GM18868 (cell line): ENCODE results near the gene TMOD3.
"Not testable (repeated sequence)": the region's sequence is repeated elsewhere in the genome, so short reads cannot be mapped to it uniquely, and the experiment has no call there.

Experiments used
- ATAC-seq: cut with Tn5 transposase; IDR thresholded peaks from one replicate; pipeline ENCODE4 v1.9.1; 2021; ENCODE audit warnings: mild to moderate bottlenecking, moderate library complexity; ENCODE audit not compliant: unreplicated experiment

TMOD3 gene

DNA sequence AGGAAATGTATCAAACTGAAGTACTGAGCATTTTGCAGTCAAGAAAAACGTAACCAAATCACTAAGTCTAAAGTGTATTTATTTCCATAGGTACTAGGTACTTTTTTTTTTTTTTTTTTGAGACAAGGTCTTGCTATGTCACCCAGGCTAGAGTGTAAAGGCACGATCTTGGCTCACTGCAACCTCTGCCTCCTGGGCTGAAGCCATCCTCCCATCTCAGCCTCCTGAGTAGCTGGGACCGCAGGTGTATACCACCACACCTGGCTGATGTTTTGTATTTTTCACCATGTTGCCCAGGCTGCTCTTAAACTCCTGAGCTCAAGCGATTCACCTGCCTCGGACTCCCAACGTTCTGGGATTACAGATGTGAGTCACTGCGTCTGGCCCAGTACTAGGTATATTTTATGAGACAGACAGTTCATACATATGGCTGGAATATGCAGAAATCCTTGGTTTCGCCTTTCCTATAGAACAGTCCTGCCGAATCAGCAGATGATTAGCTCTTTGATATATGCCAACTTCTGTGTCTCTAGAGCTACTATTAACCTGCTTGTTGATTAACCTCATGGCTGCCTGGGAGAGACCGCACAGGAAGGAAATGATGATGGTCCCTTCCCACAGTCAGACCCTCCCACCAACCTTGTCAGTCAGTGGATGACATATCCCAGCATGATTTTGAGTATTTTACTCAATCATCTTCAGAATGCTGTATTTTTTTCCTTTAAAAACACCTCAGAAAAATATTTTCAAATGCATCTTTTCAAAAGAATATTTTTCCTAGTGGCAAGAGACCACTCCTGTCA is 32.3 kb downstream of the TMOD3 start:
- no peak for ATAC-seq

DNA sequence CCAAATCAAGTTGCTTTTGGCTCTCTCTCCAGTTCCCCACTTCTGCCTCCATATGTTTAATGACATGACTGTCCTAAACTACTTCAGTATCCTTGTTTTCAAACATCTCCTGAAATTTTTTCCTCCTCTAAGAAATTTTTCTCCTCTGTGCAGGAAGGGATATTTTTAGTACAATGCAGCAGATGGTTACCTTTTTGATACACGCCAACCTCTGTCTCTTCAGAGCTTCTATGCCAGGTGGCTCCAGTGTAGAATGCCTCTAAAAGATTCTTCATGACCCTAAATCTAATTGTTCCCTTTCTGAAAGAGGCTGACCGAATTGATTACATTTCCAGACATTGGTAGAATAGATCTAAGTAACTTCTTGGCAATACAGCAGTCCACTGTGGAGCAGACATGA is 33.7 kb downstream of the TMOD3 start:
- ATAC-seq: no peak

DNA sequence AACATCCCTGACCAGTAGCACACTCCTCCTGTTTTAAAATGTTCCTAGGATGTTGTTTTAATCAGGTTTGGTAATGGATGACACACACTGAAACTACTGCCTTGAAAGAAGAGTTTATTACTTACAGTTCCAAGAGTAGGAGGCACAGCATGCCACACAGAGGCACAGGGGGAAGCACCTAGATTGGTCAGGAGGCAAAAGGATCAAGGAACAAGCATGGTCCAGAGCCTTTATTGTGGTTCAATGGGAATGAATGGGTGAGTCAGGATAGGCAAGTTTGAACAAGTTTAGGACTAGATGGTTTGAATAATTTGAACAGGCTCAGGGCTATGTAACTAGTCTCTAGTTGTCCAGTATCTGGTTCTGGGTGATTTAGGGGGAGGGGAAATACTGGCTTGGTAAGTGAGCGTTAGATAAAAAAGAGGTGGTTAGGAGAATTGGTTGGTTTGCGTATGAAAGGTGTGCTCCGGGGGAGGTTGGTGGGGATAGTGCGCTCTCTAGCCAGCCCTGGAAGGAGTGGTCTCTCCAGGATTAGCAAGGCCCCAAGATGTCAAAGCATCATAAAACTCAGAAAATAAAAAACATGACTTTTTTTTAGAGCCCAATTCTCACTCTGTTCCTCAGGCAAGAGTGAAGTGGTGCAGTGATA is 35.1 kb downstream of the TMOD3 start:
- ATAC-seq: no peak

DNA sequence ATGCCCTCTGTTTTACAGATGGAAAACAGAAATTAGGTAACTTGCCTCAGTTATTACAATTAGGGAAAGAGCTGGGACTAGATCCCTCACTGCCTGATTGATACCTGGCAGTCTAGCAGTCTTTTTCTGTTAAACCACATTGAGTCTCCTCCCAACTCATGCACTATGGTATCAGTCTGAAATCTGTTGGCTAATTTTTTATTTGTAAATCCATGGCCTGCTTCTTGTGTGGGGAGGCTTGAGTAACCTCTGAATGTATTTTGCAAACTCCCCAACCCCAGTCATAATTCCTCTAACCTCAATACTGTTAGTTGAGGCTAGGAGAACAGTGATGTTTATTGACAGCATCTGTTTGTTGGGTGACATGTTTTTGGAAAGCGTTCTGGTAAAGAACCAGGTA is 35.9 kb downstream of the TMOD3 start:
- ATAC-seq: no peak

DNA sequence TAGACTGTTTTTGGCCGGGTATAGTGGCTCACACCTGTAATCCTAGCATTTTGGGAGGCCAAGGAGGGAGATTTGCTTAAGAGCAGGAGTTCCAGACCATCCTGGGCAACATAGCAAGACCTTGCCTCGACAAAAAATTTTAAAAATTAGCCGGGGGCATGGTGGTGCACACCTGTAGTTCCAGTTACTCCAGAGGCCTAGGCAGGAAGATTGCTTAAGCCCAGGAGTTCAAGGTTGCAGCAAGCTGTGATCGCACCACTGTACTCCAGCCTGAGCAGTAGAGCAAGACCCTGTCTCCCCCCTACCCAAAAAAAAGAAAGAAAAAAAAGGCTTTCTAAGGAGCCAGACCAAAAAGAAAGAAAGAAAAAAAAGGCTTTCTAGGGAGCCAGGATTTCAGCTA is 36.7 kb downstream of the TMOD3 start:
- no peak for ATAC-seq

DNA sequence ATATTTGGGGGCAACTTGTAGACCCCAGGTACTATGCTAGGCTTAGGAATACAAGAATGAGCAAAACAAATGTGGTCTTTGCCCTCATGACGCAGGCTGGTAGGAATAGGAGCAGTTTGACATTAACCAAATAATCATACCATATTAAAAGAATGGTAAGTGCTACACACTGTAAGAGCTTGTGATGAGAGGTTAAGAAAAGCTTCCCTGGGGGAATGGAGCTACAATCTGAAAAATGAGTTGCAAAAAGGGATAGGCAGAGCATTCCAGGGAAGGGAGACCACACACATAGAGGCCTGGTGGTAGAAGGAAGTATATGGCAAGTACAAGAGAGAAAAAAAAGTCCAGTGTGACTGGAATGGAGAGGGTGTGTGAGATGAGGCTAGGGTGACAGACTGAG is 37.3 kb downstream of the TMOD3 start:
- ATAC-seq: no peak

DNA sequence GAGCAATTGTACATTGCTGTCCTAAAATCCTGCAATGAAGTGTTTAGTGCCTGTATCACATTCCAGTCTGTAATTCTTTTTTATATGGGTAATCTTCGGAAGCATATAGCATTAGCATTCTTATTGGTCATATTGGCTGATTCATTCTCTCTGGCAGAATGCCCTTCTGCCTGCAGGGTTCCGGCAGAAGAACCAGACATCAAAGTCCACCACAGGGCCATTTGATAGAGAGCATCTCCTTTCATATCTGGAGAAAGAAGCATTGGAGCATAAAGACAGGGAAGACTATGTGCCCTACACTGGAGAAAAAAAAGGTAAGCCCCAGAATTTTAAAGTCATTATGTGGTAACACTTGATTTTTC is 39.6 kb downstream of the TMOD3 start:
- no peak for ATAC-seq

DNA sequence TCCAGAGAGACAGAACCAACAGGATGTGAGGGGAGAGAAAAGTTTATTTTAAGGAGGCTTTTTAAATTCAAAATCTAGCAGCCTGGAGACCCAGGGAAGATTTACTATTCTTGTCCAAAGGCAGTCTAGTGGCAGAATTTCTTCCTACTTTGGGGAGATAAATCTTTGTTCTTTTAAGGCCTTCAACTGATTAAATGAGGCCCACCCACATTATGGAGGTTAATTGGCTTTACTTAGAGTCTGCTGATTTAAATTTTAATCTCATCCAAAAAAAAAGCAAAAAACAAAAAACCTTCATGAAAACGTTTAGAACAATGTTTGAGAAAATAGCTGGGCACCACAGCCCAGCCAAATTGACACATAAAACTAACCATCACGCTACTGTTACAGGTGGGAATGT is 41.3 kb downstream of the TMOD3 start:
- ATAC-seq: no peak

DNA sequence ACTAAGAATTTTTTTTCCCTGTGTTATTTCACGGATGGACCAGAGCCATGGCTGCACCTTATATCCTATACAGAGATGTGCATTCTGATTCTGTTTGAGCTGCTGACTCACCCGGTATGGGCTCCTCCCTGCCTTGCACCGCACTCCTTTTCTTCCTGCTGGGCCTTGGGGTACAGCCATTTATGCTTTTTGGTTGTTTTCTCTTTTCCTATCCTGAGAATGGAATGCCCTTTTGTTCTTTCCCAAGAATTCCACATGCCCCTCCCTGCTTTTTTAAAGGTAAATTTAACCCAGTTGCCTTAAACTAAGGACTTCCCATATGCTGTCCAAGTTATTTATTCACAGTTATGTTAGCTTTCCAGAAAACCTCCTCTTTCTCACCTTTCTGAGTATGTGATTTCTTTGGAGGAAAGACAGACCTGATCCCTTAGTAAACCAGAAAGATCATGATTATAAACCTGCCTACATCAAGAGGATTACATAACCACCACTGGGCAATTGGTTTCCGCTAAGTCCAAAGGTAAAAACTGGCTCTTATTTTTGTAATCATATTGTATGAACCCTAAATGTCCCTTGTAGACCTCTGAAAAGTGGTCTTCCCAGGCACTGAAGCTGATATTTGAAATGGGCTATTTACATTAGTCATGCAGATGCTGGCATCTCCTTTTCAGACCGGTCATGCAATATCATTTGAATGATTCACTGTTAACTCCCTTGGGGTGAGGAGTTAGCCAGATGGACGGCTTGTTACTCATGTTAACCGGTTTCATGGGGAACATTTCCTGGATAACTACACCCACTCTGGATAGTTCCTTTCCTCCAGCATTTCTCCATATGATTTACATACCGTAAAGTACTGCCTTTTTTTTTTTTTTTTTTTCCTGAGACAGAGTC is 45.5 kb downstream of the TMOD3 start:
- no peak for ATAC-seq

DNA sequence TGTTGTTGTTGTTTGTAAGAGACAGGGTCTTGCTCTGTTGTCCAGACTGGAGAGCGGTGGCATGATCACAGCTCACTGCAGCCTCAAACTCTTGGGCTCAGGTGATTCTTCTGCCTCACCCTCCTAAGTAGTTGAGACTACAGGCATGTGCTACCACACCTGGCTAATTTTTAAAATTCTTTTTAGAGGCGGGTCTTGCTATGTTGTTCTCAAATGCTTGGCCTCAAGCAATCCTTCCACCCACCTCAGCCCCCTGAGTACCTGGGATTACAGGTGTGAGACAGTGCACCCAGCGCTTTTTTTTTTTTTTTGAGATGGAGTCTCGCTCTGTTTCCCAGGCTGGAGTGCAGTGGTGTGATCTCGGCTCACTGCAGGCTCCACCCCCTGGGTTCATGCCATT is 46.7 kb downstream of the TMOD3 start:
- no peak for ATAC-seq

DNA sequence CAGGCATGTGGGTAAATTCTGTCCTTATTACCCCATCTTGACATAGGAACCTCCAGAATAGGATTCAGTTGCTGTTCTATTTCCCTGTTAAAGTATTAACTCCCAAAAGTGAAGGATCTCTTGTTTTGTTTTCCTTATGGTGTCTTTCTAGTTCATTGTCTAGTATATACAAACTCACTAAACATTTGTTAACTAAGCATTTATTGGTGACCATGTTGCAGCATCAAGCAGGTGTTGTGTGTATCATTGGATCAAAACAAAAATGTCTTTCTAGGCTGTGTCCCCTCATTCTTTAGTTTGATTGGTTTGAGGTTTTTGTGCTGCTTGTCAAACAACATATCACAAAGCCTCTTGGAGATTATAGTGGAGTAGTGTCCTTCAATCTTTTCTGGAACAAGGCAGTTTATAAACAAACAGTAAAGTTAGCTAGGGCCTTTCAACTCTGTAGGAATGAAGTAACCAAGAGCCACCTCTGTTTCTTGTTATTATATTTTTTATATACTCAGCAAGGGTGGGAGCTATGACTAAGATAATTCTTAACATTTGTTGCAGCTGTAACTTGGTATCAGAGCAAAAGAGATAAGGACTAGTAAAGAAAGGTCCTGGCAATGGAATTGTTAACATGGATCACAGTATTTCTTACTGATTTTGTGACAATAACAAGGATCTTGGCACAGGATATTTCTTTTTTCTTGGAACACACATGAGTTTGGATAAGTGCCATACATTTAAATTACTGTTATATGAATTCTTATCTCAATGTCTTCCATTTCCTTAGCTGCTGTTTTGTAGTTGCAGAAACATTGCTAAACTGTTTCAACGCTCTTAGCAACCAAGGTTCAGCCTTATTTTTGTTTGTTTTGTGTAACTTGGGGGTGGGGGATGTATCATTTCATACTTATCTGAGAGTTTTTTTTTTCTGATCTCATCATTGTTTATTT is 49.3 kb downstream of the TMOD3 start:
- ATAC-seq: no peak

DNA sequence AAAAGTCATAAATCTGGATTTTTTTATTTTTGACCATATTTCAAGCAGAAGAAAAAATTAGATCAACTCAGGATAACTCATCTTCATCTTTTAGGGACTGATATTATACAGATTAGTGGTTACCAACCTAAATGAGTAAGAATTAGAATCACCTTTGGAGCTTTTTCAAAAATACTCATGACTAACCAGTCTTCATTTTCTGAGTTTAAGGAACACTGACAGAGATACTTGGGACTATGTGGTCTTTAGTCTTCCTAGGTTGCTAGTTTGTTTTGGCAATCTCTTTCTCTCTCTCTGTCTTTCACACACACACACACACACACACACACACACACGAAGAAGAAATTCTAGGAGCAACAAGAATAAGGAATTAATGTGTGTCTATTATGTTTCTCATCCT is 50.1 kb downstream of the TMOD3 start:
- ATAC-seq: no peak

DNA sequence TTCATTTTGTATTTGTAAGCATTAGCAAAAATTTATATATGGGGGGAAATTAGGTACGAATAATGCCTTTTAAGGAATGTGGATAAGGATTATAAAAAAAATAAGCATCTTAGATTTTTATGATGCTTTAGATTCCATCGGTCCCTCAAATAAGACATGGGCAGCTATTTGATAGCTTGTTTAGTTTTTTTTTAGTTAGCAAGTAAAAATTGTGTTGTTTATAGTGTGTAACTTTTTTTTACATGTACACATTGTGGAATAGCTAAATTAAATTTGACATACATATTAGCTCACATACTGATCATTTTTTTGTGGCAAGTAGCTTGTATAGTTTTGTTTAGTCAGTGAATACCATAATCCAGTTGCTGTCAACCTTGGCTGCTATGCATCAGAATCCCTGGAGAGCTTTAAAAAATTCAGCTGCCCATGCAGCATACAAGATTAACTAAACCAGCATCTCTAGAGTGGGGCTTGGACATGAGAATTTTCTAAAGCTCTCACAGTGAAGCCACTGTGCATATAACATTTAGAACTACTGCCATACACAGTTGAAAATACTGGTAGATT is 53.9 kb downstream of the TMOD3 start:
- ATAC-seq: no peak

DNA sequence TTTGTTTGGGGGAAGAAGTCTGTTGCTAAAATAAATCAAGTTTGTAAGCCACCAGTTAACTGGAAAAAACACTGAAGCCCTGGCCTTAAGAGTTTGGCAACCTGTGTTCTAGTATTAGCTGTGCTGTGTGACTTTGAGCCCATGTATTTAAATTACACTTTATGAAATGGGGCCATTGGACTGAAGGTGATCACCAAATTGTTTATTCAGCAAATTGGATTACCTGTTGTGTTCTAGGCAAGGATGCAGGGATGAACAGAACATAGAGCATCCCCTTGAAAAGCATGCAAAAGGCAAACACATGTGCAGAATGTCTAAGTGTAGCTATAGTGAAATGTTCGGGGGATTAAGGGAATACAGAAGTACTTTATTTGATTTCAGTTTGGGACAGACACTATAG is 54.6 kb downstream of the TMOD3 start:
- no peak for ATAC-seq

DNA sequence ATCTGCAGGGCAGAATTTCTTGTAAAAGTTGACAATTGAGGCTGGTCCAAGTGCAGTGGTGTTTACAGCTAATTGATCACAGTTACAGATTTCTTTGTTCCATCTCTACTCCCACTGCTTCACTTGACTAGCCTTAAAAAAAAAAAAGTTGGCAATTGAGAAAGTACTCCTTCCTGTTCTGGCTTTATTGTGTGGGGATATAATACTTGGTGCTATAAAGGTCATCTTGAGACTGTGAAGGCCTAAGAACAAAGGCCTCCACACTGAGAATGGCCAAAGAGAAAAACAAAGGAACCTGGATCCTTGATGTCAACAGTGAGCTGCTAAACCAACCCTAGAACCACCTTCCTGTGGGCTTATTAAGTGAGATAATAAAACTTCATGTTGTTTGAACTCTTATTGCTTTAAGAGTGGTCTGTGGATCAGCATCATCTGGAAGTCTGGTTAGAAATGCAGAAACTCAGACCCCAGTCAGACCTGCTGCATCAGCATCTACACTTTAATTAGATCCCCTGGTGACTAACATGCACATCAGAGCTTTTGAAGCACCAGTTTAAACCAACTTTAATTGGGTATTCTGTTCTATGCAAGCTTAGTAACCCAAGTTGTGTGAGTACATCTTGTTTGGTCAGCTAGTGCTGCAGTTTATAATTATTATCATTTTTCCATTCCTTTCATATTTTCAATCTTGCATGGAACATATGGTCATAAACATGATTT is 55.2 kb downstream of the TMOD3 start:
- ATAC-seq: no peak

DNA sequence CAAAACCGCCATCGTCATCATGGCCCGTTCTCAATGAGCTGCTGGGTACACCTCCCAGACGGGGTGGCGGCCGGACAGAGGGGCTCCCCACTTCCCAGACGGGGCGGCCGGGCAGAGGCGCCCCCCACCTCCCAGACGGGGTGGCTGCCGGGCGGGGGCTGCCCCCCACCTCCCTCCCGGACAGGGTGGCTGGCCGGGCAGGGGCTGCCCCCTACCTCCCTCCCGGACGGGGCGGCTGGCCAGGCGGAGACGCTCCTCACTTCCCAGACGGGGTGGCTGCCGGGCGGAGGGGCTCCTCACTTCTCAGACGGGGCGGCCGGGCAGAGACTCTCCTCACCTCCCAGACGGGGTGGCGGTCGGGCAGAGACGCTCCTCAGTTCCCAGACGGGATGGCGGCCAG is 56.3 kb downstream of the TMOD3 start:
- ATAC-seq: not testable (repeated sequence)

DNA sequence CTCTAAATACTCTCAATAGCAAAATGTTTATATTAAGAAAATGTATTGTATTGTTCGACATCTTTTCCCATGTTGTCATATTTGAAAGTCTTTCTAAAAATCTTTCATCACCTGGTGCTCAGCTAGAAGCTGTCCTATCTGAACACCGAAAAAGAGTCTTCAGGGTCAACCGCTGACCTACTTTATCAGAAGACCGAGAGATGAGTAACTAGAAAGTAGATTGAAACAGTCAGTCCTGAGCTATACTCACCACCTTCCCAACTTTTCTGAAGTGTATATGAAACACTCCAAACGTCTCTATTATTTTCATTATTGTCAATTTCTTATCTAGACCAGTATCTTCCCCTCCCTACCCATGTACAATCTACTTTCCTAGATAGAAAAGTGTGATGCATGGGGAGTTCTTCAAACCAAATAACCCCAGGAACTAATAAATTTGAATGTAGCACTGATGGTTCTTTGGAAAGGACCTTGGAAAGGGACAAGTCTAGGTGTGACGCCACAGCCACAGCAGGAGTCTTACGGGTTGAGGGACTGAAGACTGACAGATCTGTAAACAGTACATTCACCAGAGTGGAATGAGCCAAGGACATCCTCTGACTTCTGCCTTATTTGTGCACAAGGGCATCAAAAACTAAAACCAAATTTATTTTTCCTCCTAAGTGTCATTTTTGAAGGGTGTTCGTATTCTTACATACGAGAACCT is 58.6 kb downstream of the TMOD3 start:
- ATAC-seq: no peak

DNA sequence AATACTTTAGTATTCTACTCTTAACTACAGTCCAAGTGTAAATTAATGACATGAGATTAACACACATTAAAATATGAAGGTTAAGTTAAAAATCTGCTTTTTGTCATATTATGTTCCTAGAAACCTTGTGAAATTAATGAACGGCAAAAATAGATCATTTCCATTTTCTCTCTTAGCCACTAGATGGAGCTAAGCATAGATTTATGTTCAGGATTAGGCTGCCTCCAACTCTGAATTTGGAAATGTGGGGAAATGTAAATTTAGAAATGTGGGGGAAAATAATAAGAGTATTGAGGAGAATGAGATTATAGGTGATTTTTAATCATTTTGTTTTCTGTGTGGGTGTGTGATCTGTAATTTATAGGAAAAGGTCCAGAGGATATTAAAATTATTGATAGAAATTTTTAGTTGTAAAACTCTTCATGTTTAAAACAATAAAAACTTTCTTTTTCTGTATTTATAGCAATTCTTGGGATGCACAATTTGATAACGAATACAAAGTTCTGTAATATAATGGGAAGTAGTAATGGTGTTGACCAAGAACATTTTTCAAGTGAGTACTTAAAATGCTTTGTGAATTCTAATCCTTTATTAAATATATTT is 59.2 kb downstream of the TMOD3 start:
- no peak for ATAC-seq

DNA sequence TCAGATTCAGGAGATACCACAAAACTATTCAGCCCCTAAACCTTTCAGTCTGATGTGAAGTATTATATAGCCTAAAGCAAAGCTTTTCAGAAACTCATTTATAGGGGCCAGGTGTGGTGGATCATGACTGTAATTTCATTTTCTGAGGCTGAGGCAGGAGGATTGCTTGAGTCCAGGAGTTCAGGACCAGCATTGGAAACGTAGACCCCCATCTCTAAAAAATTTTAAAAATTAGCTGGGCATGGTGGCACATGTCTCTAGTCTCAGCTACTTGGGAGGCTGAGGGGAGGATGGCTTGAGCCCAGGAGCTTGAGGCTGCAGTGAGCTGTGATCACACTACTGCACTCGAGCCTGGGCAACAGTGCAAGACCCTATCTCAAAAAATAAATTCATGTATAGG is 60.0 kb downstream of the TMOD3 start:
- no peak for ATAC-seq
